H9 (cell line): ENCODE data around the gene MEX3C. TPM values are rescaled to one million over a fixed set of nuclear protein-coding genes. Genes with fewer than 3 reads are reported as not detected.

Source experiments
- DNase-seq: peaks from one replicate; pipeline ENCODE4 v3.0.0-alpha.2; 2017
- H2AFZ ChIP-seq: one replicate; pipeline ENCODE4 v1.6.1; 2013; ENCODE audit warnings: mild to moderate bottlenecking, low read length, control low read depth, moderate library complexity
- H2AK5ac ChIP-seq: 2 replicates; pipeline ENCODE4 v1.6.1; 2013; ENCODE audit warnings: low read length, control low read depth, mixed read lengths; ENCODE audit not compliant: insufficient read length
- H2BK120ac ChIP-seq: one replicate; pipeline ENCODE4 v1.6.1; 2013; ENCODE audit warnings: low read depth, mild to moderate bottlenecking, low read length, control low read depth, inconsistent platforms; ENCODE audit not compliant: poor library complexity, severe bottlenecking
- H2BK12ac ChIP-seq: 2 replicates; pipeline ENCODE4 v1.6.1; 2013; ENCODE audit warnings: low read length, control low read depth, mixed read lengths, low read depth; ENCODE audit not compliant: insufficient read length
- H2BK15ac ChIP-seq: 2 replicates; pipeline ENCODE4 v1.6.1; 2013; ENCODE audit warnings: low read depth, low read length, control low read depth
- H2BK20ac ChIP-seq: one replicate; pipeline ENCODE4 v1.6.1; 2013; ENCODE audit warnings: low read depth, mild to moderate bottlenecking, low read length, control low read depth, inconsistent platforms; ENCODE audit not compliant: poor library complexity, severe bottlenecking
- H2BK5ac ChIP-seq: 2 replicates; pipeline ENCODE4 v1.6.1; 2013; ENCODE audit warnings: low read length, control low read depth, mixed read lengths; ENCODE audit not compliant: insufficient read length
- H3K14ac ChIP-seq: 2 replicates; pipeline ENCODE4 v1.6.1; 2013; ENCODE audit warnings: low read length, control low read depth; ENCODE audit not compliant: insufficient read depth
- H3K18ac ChIP-seq: 2 replicates; pipeline ENCODE4 v1.6.1; 2013; ENCODE audit warnings: low read depth, mild to moderate bottlenecking, mixed read lengths, low read length, control low read depth; ENCODE audit not compliant: insufficient read length
- H3K23ac ChIP-seq: 2 replicates; pipeline ENCODE4 v1.6.1; 2013; ENCODE audit warnings: low read length, control low read depth, mixed read lengths, low read depth; ENCODE audit not compliant: insufficient read length
- H3K23me2 ChIP-seq: 2 replicates; pipeline ENCODE4 v1.6.1; 2013; ENCODE audit warnings: low read depth, mild to moderate bottlenecking, mixed read lengths, low read length, control low read depth; ENCODE audit not compliant: insufficient read length, poor library complexity, severe bottlenecking
- H3K27ac ChIP-seq: 2 replicates; pipeline ENCODE4 v1.5.1; 2013; ENCODE audit warnings: low read length, control low read depth, mixed read lengths, low read depth; ENCODE audit not compliant: insufficient read length
- H3K27me3 ChIP-seq: 2 replicates; pipeline ENCODE4 v1.6.1; 2013; ENCODE audit warnings: low read length, control low read depth, inconsistent platforms; ENCODE audit not compliant: insufficient read depth
- H3K4ac ChIP-seq: 2 replicates; pipeline ENCODE4 v1.6.1; 2013; ENCODE audit warnings: low read depth, mild to moderate bottlenecking, control low read depth, inconsistent platforms, low read length, moderate library complexity
- H3K4me1 ChIP-seq: 2 replicates; pipeline ENCODE4 v1.6.1; 2013; ENCODE audit warnings: low read length, control low read depth, inconsistent platforms; ENCODE audit not compliant: insufficient read depth
- H3K4me2 ChIP-seq: 2 replicates; pipeline ENCODE4 v1.6.1; 2013; ENCODE audit warnings: low read length, control low read depth, mixed read lengths; ENCODE audit not compliant: insufficient read length, insufficient read depth
- H3K56ac ChIP-seq: 2 replicates; pipeline ENCODE4 v1.6.1; 2013; ENCODE audit warnings: low read depth, mild to moderate bottlenecking, mixed read lengths, low read length, control low read depth; ENCODE audit not compliant: insufficient read length
- H3K79me1 ChIP-seq: 2 replicates; pipeline ENCODE4 v1.6.1; 2013; ENCODE audit warnings: low read depth, mild to moderate bottlenecking, moderate library complexity, low read length, control low read depth, inconsistent platforms; ENCODE audit not compliant: insufficient read depth, poor library complexity, severe bottlenecking
- H3K79me2 ChIP-seq: 2 replicates; pipeline ENCODE4 v1.6.1; 2013; ENCODE audit warnings: low read length, control low read depth, inconsistent platforms; ENCODE audit not compliant: insufficient read depth
- H3K9ac ChIP-seq: 2 replicates; pipeline ENCODE4 v1.6.1; 2013; ENCODE audit warnings: low read length, control low read depth, mixed read lengths; ENCODE audit not compliant: insufficient read length; ENCODE audit errors: extremely low read depth
- H3K9me3 ChIP-seq: one replicate; pipeline ENCODE4 v1.6.1; 2013; ENCODE audit warnings: low read depth, low read length, inconsistent platforms; ENCODE audit not compliant: control insufficient read depth
- H3T11ph ChIP-seq: one replicate; pipeline ENCODE4 v1.6.1; 2013; ENCODE audit warnings: mild to moderate bottlenecking, low read length, control low read depth, inconsistent platforms
- H4K20me1 ChIP-seq: one replicate; pipeline ENCODE4 v1.6.1; 2013; ENCODE audit not compliant: control insufficient read depth, insufficient read length, insufficient read depth
- H4K5ac ChIP-seq: 2 replicates; pipeline ENCODE4 v1.6.1; 2013; ENCODE audit warnings: low read depth, mild to moderate bottlenecking, mixed read lengths, low read length, control low read depth; ENCODE audit not compliant: insufficient read length
- H4K8ac ChIP-seq: replicated peaks from 2 replicates; pipeline ENCODE4 v1.6.1; 2013; ENCODE audit warnings: low read length, control low read depth, mixed read lengths, low read depth; ENCODE audit not compliant: insufficient read length
- H4K91ac ChIP-seq: 2 replicates; pipeline ENCODE4 v1.6.1; 2013; ENCODE audit warnings: low read depth, mild to moderate bottlenecking, moderate library complexity, mixed read lengths, low read length, control low read depth; ENCODE audit not compliant: insufficient read length
- H3K27ac Mint-ChIP-seq, 3 experiments: 2 replicates in 2 of 3; 3 replicates in 1 of 3; pipeline ENCODE4 v1.8.0; 2020 to 2021; ENCODE audit warnings: mixed read lengths in 3 of 3, mild to moderate bottlenecking in 1 of 3, moderate library complexity in 1 of 3
- H3K27me3 Mint-ChIP-seq: 2 replicates; pipeline ENCODE4 v1.8.0; 2021; ENCODE audit warnings: low read depth, mild to moderate bottlenecking, moderate library complexity, mixed read lengths
- H3K36me3 Mint-ChIP-seq, 3 experiments: 2 replicates in 2 of 3; 3 replicates in 1 of 3; pipeline ENCODE4 v1.8.0; 2020 to 2021; ENCODE audit warnings: low read depth in 3 of 3, mixed read lengths in 3 of 3; ENCODE audit not compliant: insufficient read depth in 1 of 3
- H3K4me1 Mint-ChIP-seq, 2 experiments: 2 replicates each; pipeline ENCODE4 v1.8.0; 2020; ENCODE audit warnings: mixed read lengths in 2 of 2
- H3K4me3 Mint-ChIP-seq, 2 experiments: 2 replicates in 1 of 2; 3 replicates in 1 of 2; pipeline ENCODE4 v1.8.0; 2020 to 2021; ENCODE audit warnings: mild to moderate bottlenecking in 2 of 2, mixed read lengths in 2 of 2, moderate library complexity in 1 of 2
- H3K9me3 Mint-ChIP-seq, 2 experiments: 2 replicates in 1 of 2; 3 replicates in 1 of 2; pipeline ENCODE4 v1.8.0; 2020; ENCODE audit warnings: mild to moderate bottlenecking in 2 of 2, mixed read lengths in 2 of 2, moderate library complexity in 1 of 2
- whole genome bisulfite sequencing: extraction: QIAGEN DNeasy Blood & Tissue Kit; methylation state at CpG from one replicate; pipeline ENCODE4 v1.1.7; 2013; ENCODE audit warnings: missing lambda C conversion rate, low lambda C conversion rate, mixed read lengths; ENCODE audit not compliant: insufficient read length; ENCODE audit errors: extremely low coverage; 5-methylcytosine and 5-hydroxymethylcytosine counted together
- total RNA-seq: library from RNA; stranded (reverse); gene quantifications from 2 replicates; pipeline ENCODE4 v1.2.1, GENCODE V29; 2021
- TF ChIP-seq, protein P1 (sequence below): fragments of 200-600 bp; sonication (generic); conservative IDR thresholded peaks from 3 replicates; pipeline ENCODE4 v1.8.0; 2021; ENCODE audit warnings: antibody characterized with exemption, mild to moderate bottlenecking

MEX3C gene
- total RNA-seq, 1 experiment from 2014 or later: 98.1 TPM

DNA sequence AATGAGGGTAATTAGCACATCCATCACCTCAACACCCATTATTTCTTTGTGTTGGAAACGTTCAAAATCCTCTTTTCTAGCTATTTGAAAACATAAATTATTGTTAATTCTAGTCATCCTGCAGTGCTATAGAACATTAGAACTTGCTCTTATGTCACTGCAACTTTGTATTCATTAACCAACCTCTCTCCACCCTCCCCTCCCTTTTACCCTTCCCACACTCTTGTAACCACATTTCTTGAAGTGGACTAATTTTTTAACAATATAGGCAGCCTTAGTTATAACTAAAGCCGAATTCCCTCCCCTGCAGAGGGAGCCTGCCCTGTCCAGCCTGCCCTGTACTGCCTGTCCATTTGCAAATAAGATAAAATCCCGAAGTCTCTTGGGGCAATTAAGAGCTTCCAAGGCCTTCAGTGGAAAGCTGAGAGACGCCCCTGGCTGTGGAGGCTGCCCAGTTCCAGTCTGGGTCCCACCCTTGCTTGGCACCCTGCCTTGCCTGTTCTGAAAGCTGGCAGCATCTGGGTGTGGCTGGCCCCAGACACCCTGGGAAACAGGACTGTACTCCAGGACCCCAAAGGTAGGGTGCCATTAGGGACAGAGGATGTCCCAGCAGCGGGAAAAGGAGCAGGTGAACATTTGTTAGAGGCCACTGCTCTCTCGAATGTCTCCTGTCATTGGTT, 65.1 kb downstream of the MEX3C start:
- no peak overlapping the region for H3K27ac ChIP-seq
- no peak overlapping the region for H2BK5ac ChIP-seq
- Mint-ChIP-seq H3K4me1 (peaks cover 13 to 14% of the 10 kb centered on the region in 2 experiments), H3K36me3 (no peaks in the 10 kb centered on the region; a peak in 1 of 7 replicates), H3K9me3 (no peaks in the 10 kb centered on the region; a peak in 1 of 5 replicates), H3K4me3 (no peak overlapping the region; a peak in 1 of 5 replicates), H3K27ac (peak overlapping the region in 1 of 3 experiments; percentile 55; a peak in 2 of 7 replicates), H3K27me3 (no peaks in the 10 kb centered on the region)
- no peak overlapping the region for H2BK12ac ChIP-seq
- no peaks in the 10 kb centered on the region for H3K79me2 ChIP-seq
- no peak overlapping the region for H3K23ac ChIP-seq
- no peak overlapping the region for H3K56ac ChIP-seq
- DNase-seq: no peak
- H3K9me3 ChIP-seq: no peaks in the 10 kb centered on the region
- TF ChIP-seq, protein P1, sequence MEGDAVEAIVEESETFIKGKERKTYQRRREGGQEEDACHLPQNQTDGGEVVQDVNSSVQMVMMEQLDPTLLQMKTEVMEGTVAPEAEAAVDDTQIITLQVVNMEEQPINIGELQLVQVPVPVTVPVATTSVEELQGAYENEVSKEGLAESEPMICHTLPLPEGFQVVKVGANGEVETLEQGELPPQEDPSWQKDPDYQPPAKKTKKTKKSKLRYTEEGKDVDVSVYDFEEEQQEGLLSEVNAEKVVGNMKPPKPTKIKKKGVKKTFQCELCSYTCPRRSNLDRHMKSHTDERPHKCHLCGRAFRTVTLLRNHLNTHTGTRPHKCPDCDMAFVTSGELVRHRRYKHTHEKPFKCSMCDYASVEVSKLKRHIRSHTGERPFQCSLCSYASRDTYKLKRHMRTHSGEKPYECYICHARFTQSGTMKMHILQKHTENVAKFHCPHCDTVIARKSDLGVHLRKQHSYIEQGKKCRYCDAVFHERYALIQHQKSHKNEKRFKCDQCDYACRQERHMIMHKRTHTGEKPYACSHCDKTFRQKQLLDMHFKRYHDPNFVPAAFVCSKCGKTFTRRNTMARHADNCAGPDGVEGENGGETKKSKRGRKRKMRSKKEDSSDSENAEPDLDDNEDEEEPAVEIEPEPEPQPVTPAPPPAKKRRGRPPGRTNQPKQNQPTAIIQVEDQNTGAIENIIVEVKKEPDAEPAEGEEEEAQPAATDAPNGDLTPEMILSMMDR: no peak
- no peak overlapping the region for H2AK5ac ChIP-seq
- H3K79me1 ChIP-seq: no peaks in the 10 kb centered on the region
- H3K14ac ChIP-seq: peak overlapping the region; percentile 57; the same call in 1 of the 2 replicates
- no peak overlapping the region for H4K8ac ChIP-seq
- H4K5ac ChIP-seq: no peak overlapping the region
- no peak overlapping the region for H3K4ac ChIP-seq
- H3K27me3 ChIP-seq: no peaks in the 10 kb centered on the region
- no peaks in the 10 kb centered on the region for H4K20me1 ChIP-seq
- no CpG with 5 or more reads among the region's 6 CpGs for WGBS
- no peaks in the 10 kb centered on the region for H3K23me2 ChIP-seq
- H3K4me1 ChIP-seq: no peaks in the 10 kb centered on the region
- no peak overlapping the region for H2BK15ac ChIP-seq
- no peak overlapping the region for H3K4me2 ChIP-seq
- H4K91ac ChIP-seq: no peak overlapping the region
- H3T11ph ChIP-seq: no peak overlapping the region
- H3K18ac ChIP-seq: no peak overlapping the region
- no peak overlapping the region for H2AFZ ChIP-seq
- H3K9ac ChIP-seq: no peak overlapping the region
- H2BK20ac ChIP-seq: no peak overlapping the region
- no peak overlapping the region for H2BK120ac ChIP-seq
